HG03196 (cell line): Measurements from ENCODE around the gene NDRG4.
A peak's percentile ranks its signal among the peaks of the same experiment; 100 is the strongest.

ENCODE experiments used
- ATAC-seq: cut with Tn5 transposase; IDR thresholded peaks from one replicate; pipeline ENCODE4 v1.9.1; 2021; ENCODE audit not compliant: unreplicated experiment

NDRG4 gene

GRCh38 chr16:58508671-58509251, 8.8 kb downstream of the NDRG4 start:
- ATAC-seq = no peak

DNA sequence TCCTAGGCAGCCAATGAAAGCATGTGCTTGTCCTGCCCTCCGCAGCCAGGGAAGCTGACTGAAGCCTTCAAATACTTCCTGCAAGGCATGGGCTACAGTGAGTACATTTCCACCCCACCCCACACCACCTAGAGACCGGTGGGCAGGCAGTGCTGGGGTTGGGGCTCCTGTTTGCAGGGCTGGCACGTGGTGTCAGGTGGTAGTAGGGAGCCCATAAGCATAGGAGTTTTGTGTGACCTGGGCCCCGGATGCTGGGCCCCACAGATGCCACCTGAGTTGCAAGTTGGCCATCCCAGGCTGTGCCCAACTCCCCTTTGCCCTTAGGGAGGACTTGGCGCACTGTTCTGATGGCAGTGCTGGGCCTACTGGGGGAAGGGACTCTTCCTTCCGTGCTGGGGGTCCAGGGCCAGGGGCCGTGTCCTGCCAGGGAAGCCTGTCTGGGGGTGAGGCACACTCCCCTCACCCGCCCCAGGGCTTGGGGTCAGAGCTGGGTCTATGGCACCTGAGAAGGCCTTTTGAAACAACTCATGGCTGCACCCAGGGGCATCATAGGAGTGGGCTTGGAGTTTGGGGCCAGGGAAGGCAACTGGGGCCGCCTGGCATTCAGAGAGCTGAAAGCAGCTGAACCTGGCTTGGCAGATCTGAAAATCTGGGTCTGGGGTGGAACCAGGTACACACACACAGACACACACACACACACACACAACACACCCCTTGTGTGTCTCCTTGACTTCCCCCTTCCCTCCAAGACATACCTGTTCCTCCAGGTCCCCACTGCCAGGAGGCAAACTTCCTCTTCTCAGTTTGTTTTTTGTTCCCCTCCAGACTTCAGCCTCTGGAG, 9.5 kb downstream of the NDRG4 start:
- no peak for ATAC-seq

- ATAC-seq = no peak
Measured at GRCh38 chr16:58510097-58510775, 10.3 kb downstream of the NDRG4 start.

- no peak for ATAC-seq
Measured at GRCh38 chr16:58510776-58511628, 11.1 kb downstream of the NDRG4 start.

DNA sequence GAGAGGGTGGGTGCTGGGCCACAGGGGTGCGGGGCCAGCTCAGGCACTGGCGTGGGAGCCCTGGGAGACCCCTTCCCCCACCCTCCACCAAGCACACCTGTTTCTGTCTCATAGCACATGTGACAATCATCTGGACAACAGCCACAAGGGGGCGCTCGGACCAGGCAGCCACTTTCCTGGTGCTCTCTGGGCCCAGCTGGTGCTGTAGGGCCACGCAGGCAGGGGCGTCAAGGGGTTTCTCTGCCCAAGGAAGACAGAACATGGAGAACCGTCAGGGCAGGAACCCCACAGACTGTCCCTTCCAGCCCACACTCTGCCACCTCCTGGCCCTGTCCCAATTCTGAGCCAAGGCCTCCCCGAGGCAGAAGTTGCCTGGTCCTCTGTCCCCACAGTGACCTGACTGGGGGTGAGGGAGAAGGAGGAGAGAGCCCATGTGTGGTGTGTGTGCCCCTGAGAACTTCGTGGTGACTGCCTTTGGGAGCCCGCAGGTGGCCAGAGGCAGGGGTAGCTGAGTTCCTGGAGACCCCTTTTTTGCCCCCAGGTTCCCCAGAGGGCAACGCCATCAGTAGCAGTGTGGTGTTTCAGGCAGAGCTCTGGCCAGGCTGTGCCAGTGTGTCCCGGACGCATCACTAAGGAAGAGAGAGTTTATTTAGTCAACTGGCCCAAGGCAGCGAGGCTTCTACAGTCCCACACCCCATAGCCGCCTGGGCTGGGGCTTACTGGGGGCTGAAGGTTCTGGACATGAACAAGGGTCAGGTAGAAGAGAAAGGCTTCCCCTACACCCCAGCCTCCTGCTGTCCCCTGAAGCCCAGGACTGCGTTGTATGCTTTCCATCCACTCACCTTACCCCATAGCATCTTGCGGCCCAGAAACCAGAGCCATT, 12.2 kb downstream of the NDRG4 start:
- ATAC-seq = no peak

GRCh38 chr16:58513874-58514273, 13.9 kb downstream of the NDRG4 start:
- ATAC-seq = no peak

- ATAC-seq = peak; percentile 74
Measured at GRCh38 chr16:58515125-58515870, 15.4 kb downstream of the NDRG4 start, which contains the start of gene SETD6. SETD6 (plus strand) TSS chr16:58515517; CDS start chr16:58515538, 21 bp downstream.

DNA sequence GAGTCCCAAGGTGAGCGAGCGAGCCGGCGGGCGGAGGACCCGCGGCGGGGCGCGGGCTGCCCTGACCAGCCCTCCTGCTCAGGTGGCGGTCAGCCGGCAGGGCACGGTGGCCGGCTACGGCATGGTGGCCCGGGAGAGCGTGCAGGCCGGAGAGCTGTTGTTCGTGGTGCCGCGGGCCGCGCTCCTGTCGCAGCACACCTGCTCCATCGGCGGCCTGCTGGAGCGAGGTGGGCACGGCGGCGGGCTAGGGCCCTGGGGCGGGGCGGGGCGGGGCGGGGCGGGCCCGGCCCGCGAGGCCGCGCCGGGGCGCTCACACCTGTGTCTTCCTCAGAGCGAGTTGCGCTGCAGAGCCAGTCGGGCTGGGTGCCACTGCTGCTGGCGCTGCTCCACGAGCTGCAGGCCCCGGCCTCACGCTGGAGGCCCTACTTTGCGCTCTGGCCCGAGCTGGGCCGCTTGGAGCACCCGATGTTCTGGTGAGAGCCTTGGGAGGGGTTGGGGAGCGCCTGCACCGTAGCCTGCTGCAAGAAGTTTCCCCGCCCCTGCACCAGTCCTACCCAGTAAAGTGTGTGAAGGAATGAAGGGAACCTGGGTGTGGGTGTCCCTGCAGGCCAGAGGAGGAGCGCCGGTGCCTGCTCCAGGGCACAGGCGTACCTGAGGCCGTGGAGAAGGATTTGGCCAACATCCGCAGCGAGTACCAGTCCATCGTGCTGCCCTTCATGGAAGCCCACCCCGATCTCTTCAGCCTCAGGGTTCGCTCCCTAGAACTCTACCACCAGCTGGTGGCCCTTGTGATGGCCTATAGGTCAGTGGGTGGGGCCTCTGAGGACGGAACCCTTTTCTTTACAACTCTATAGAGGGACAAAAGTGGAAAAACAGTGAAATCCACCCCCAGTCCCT, 16.2 kb downstream of the NDRG4 start:
- peak; percentile 35 for ATAC-seq

DNA sequence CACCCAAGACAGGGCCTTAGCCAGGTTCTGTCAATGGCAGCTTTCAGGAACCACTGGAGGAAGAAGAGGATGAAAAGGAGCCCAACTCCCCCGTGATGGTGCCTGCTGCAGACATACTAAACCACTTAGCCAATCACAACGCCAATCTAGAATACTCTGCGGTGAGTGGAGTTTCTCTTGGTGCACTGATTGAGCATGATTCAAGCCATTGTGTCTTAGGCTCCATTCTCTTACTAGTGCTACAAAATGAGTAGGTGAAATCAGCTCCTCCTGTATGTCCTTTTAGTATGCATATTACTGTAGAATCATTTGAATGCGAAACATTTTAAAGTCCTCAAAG, 16.8 kb downstream of the NDRG4 start:
- no peak for ATAC-seq

GRCh38 chr16:58518083-58518979, 18.4 kb downstream of the NDRG4 start:
- no peak for ATAC-seq

- no peak for ATAC-seq
Measured at GRCh38 chr16:58518980-58519368, 19.0 kb downstream of the NDRG4 start.

GRCh38 chr16:58519707-58520106, 19.8 kb downstream of the NDRG4 start:
- no peak for ATAC-seq

DNA sequence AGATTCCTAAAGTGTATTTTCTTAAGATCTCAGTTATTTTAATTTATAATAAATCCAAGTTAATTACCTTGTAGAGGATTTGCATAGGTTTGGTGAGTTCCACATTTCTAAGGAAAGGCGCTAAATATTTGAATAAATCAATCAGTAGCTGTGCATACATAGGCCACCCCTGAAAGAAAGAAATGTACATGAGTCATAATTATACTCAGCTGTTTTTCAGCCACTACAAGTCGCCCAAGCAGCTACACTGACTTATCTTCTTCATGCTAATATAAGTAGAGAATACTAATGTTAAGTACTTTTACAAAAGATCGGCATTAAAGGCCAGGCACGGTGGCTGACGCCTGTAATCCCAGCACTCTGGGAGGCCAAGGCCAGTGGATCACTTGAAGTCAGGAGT, 30.2 kb downstream of the NDRG4 start:
- no peak for ATAC-seq

DNA sequence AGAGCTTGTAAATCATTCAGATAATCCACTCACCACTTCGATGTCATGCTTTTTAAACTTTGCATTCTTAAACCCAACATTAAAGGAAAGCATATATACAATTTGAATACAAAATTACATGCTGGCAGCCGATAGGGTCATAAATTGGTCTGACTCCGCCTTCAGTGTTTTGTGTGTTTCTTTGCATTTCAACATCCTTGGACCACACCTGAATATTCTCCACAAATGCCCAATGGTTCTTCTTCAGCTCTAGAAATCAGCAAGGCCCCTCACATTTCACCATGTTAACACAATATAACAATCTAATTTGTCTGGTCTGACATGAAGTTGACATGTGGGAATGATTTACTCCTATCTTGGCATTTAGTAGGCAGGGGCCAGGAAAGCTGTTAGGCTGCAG, 32.5 kb downstream of the NDRG4 start:
- no peak for ATAC-seq

DNA sequence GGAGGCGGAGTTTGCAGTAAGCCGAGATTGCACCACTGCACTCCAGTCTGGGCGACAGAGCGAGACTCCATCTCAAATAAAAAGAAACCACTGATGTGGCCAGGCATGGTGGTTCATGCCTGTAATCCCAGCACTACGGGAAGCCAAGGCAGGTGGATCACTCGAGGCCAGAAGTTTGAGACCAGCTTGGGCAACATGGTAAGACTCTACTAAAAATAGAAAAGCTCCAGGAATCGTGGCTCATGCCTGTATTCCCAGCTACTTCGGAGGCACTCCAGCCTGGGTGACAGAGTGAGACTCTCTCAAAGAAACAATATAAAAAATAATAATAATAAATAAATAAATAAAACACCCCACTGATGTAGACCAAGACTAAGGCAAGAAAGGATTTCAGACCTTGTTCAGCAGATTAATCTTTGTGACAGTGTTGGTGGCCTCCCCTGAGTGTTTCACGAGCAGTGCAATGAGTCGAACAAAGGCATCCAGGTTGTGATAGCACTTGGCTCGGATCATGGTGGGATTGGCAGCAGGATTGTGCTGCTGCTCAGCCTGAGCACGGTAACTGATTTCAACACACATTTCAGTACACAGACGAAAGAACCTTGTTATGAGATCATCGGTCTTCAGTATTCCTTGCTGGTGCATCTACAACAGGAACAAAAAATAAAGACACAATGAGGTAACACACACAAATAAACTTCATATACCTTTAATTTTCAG, 34.0 kb downstream of the NDRG4 start:
- ATAC-seq = no peak

GRCh38 chr16:58535100-58535499, 35.2 kb downstream of the NDRG4 start:
- no peak for ATAC-seq

DNA sequence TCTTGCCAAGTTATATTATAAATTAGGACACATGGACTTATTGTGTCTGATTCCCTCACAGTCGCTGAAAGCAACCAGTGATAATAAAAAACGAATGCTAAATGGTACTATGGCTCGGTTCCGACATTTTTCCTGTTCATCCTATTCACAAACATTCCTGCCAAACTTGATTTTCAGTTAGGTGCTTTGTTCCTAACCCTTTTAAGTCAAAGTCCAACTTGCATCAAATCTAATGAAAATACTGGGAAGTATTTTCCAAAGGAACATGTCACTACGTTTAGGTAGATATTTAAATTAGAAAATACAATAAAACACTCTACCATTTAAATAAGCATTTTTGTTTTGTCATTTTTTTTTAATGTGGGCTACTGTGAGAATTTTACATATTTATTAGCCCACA, 36.3 kb downstream of the NDRG4 start:
- ATAC-seq = no peak
